22Rv1 (cell line): ENCODE results near the gene PDE2A.

ENCODE experiments used
- CTCF ChIP-seq: fragments of 450-650 bp; IDR thresholded peaks from 2 replicates; pipeline ENCODE4 v1.5.1; 2017; ENCODE audit warnings: mild to moderate bottlenecking
- ZFX ChIP-seq: fragments of 450-650 bp; IDR thresholded peaks from 2 replicates; pipeline ENCODE4 v1.6.1; 2017; ENCODE audit warnings: antibody characterized with exemption, borderline replicate concordance

GRCh38 chr11:72535194-72535547 lies 139.1 kb downstream of the PDE2A start:
- TF ChIP-seq CTCF (peak; percentile 14; the same call in 1 of the 2 replicates), ZFX (no peak)
